DOHH2 (cell line): ENCODE measurements around the gene NEK7.

ENCODE experiments used
- CTCF ChIP-seq: fragments of 200-600 bp; sonication (generic); IDR thresholded peaks from one replicate; pipeline ENCODE4 v1.5.1; 2014; ENCODE audit warnings: antibody characterized with exemption, mild to moderate bottlenecking, low read depth, low read length; ENCODE audit not compliant: poor library complexity, severe bottlenecking
- EZH2phosphoT487 ChIP-seq: fragments of 200-600 bp; sonication (generic); IDR thresholded peaks from 2 replicates; pipeline ENCODE4 v1.6.1; 2017; ENCODE audit warnings: borderline replicate concordance, mild to moderate bottlenecking, antibody characterized with exemption, low read length, moderate library complexity, mixed read lengths

DNA sequence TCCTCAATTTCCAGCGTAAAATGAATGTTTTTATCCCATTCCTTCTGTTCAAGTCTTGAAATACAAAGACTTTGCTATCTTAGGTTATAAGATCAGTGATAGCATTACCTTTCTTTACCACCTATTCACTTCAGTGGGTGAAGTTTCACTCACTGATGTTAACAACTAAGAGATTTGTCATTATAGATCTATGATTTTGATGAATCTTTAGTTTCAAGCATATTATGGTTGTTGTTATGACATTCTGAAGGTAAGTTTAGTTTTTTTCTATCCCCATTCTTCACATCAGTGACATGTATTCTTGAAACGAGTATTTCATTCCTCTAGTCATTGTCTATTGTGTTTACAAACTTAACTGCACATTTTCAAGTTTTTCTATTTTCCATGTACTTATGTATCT lies 201.1 kb downstream of the NEK7 start:
- TF ChIP-seq CTCF (no peak), EZH2phosphoT487 (no peak)
